HFFc6 (cell line): ENCODE measurements around the gene CACNA1D. TPM values are rescaled to one million over a fixed set of nuclear protein-coding genes. Genes with fewer than 3 reads are reported as not detected.

ENCODE experiments used
- DNase-seq: peaks from one replicate; pipeline ENCODE4 v3.0.0-alpha.2; 2018
- H3K27ac Mint-ChIP-seq: 2 replicates; pipeline ENCODE4 v1.8.0; 2020; ENCODE audit warnings: mild to moderate bottlenecking, mixed read lengths
- H3K27me3 Mint-ChIP-seq: 2 replicates; pipeline ENCODE4 v1.8.0; 2021; ENCODE audit warnings: mild to moderate bottlenecking, moderate library complexity, mixed read lengths; ENCODE audit not compliant: insufficient read depth
- H3K36me3 Mint-ChIP-seq: 2 replicates; pipeline ENCODE4 v1.8.0; 2021; ENCODE audit warnings: low read depth, mixed read lengths
- H3K4me1 Mint-ChIP-seq: 2 replicates; pipeline ENCODE4 v1.8.0; 2020; ENCODE audit warnings: low read depth, mixed read lengths
- H3K4me3 Mint-ChIP-seq: 2 replicates; pipeline ENCODE4 v1.8.0; 2020; ENCODE audit warnings: mild to moderate bottlenecking, moderate library complexity, mixed read lengths
- H3K9me3 Mint-ChIP-seq: 2 replicates; pipeline ENCODE4 v1.8.0; 2020; ENCODE audit warnings: mild to moderate bottlenecking, mixed read lengths
- CTCF ChIP-seq: fragments of 200-600 bp; sonication (generic); IDR thresholded peaks from 2 replicates; pipeline ENCODE4 v1.5.0; 2021; ENCODE audit warnings: antibody characterized with exemption, mild to moderate bottlenecking
- total RNA-seq, 6 experiments: library from RNA; stranded (reverse); fragmentation: NEBNext Ultra II Directional; extraction: Animal tissue kit (Norgen Biotek cat#: 25700); gene quantifications; 2 replicates in 1 of 6; 3 replicates in 5 of 6; pipeline ENCODE4 v1.2.3, GENCODE V29; 2021

CACNA1D gene
- total RNA-seq, 6 experiments from 2014 or later: 0.09 TPM; not detected in 5

- peak; percentile 4 for DNase-seq
- no peak overlapping the region for H3K27ac Mint-ChIP-seq
- H3K27me3 Mint-ChIP-seq: peaks cover 11% of the 10 kb centered on the region
- TF ChIP-seq CTCF: peak; percentile 70
- H3K9me3 Mint-ChIP-seq: no peaks in the 10 kb centered on the region
- H3K4me3 Mint-ChIP-seq: no peak overlapping the region
- no peaks in the 10 kb centered on the region for H3K36me3 Mint-ChIP-seq
- no peaks in the 10 kb centered on the region for H3K4me1 Mint-ChIP-seq
Measured at GRCh38 chr3:53668872-53669271, 174.5 kb downstream of the CACNA1D start.

- Mint-ChIP-seq H3K27me3 (peaks cover 10% of the 10 kb centered on the region), H3K27ac (no peak overlapping the region), H3K36me3 (no peaks in the 10 kb centered on the region), H3K4me1 (no peaks in the 10 kb centered on the region), H3K4me3 (no peak overlapping the region), H3K9me3 (no peaks in the 10 kb centered on the region)
- TF ChIP-seq CTCF: no peak
- no peak for DNase-seq
Measured at GRCh38 chr3:53670721-53671120, 176.3 kb downstream of the CACNA1D start.

- no peak overlapping the region for H3K4me3 Mint-ChIP-seq
- no peak for DNase-seq
- H3K36me3 Mint-ChIP-seq: no peaks in the 10 kb centered on the region
- H3K4me1 Mint-ChIP-seq: no peaks in the 10 kb centered on the region
- TF ChIP-seq CTCF: no peak
- H3K27ac Mint-ChIP-seq: no peak overlapping the region
- peaks cover 9% of the 10 kb centered on the region for H3K27me3 Mint-ChIP-seq
- no peaks in the 10 kb centered on the region for H3K9me3 Mint-ChIP-seq
Measured at GRCh38 chr3:53671192-53671960, 177.0 kb downstream of the CACNA1D start.

GRCh38 chr3:53671961-53672299, 177.5 kb downstream of the CACNA1D start:
- Mint-ChIP-seq H3K36me3 (no peaks in the 10 kb centered on the region), H3K4me1 (no peaks in the 10 kb centered on the region), H3K27ac (no peak overlapping the region), H3K4me3 (no peak overlapping the region), H3K27me3 (peaks cover 7% of the 10 kb centered on the region), H3K9me3 (no peaks in the 10 kb centered on the region)
- DNase-seq: no peak
- TF ChIP-seq CTCF: no peak

- Mint-ChIP-seq H3K27ac (no peak overlapping the region), H3K4me1 (no peaks in the 10 kb centered on the region), H3K36me3 (no peaks in the 10 kb centered on the region), H3K4me3 (no peak overlapping the region), H3K27me3 (peaks cover 8% of the 10 kb centered on the region), H3K9me3 (no peaks in the 10 kb centered on the region)
- no peak for DNase-seq
- no peak for TF ChIP-seq CTCF
Measured at GRCh38 chr3:53672981-53673380, 178.6 kb downstream of the CACNA1D start.
